ENCODE results near the gene FAM167B.

DNA sequence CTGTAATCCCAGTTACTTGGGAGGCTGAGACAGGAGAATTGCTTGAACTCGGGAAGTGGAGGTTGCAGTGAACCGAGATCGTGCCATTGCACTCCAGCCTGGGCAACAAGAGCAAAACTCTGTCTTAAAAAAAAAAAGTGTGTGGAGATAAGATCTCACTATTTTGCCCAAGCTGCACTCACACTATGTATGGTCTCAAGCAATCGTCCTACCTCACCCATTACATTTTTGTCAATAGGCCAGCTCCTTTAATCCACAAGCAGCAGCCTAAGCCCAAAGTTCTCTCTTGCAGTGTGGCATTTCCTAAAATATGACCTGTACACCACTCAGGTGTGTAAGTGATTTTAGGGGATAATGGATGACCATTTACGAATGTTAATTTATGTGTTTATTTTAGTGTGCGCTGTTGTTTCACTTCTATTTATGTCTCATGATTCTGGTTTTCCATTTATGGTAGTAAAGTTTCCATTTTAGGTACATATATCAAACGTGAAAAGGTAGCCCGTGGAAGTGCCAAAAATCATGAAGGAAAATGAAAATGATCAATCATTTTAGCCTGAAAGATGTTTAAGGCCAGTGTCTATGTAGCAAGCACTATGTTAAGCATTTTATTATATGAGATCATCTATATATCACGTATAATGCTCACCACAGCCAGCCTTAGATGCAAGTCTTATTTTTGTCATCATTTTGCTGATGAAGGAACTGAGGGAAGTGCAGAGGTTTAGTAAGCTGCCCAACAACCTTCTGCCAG is 9.6 kb downstream of the FAM167B start:
- no peak for TF ChIP-seq POLR2A (IDR thresholded peaks at IDR 0.05; ENCODE audit: low read depth, low read length)
- no peak for TF ChIP-seq TAF1 (IDR thresholded peaks at IDR 0.05; ENCODE audit: borderline replicate concordance, low read depth, low read length)

All from GM12892 (cell line).